OCI-LY7 (cell line): ENCODE results near the gene GALNTL6. TPM values are rescaled to one million over a fixed set of nuclear protein-coding genes. Genes with fewer than 3 reads are reported as not detected.

ENCODE experiments used
- BruUV-seq: library from RNA; stranded (reverse); fragments of 400-500 nt; replicated peaks from 2 replicates; lab custom pipeline; 2021; lab: Mats Ljungman, UMichigan
- CTCF ChIA-PET: fragments of 300-600 bp; sonication (Branson Sonifier 250); formaldehyde crosslinking; loops from one replicate; lab custom pipeline; 2022; ENCODE audit warnings: antibody characterized with exemption; ENCODE audit not compliant: unreplicated experiment; lab: Charles Lee
- POLR2A ChIA-PET: fragments of 300-600 bp; sonication (Branson Sonifier 250); formaldehyde crosslinking; loops from one replicate; lab custom pipeline; 2022; ENCODE audit warnings: antibody characterized with exemption; lab: Charles Lee
- DNase-seq: peaks from one replicate; pipeline ENCODE4 v3.0.0-alpha.2; 2015; ENCODE audit warnings: low spot score
- H2AFZ ChIP-seq: fragments of 200-600 bp; sonication (generic), shearing (Covaris generic); 2 replicates; pipeline ENCODE4 v1.6.1; 2014; ENCODE audit warnings: mild to moderate bottlenecking, antibody characterized with exemption, low read length, moderate library complexity
- H3K27ac ChIP-seq: fragments of 200-600 bp; sonication (generic); 2 replicates; pipeline ENCODE4 v1.5.1; 2014; ENCODE audit warnings: mixed run types, low read depth, mild to moderate bottlenecking, moderate library complexity, low read length, inconsistent platforms; ENCODE audit not compliant: poor library complexity, severe bottlenecking
- H3K36me3 ChIP-seq: fragments of 200-600 bp; sonication (generic); 2 replicates; pipeline ENCODE4 v1.6.1; 2014; ENCODE audit warnings: mild to moderate bottlenecking, antibody characterized with exemption, low read length, moderate library complexity, mixed read lengths; ENCODE audit not compliant: insufficient read depth
- H3K4me1 ChIP-seq: fragments of 200-600 bp; sonication (generic); 2 replicates; pipeline ENCODE4 v1.5.1; 2014; ENCODE audit warnings: mild to moderate bottlenecking, low read length; ENCODE audit not compliant: insufficient read depth, poor library complexity, severe bottlenecking
- H3K4me2 ChIP-seq: fragments of 200-600 bp; sonication (generic); 2 replicates; pipeline ENCODE4 v1.6.1; 2014; ENCODE audit warnings: mild to moderate bottlenecking, low read length
- H3K4me3 ChIP-seq: fragments of 200-600 bp; sonication (generic); 2 replicates; pipeline ENCODE4 v1.5.1; 2014; ENCODE audit warnings: mild to moderate bottlenecking, low read depth, low read length; ENCODE audit not compliant: poor library complexity, severe bottlenecking
- H3K79me2 ChIP-seq: fragments of 200-600 bp; sonication (generic); 2 replicates; pipeline ENCODE4 v1.6.1; 2016; ENCODE audit warnings: low read depth, mild to moderate bottlenecking, low read length, moderate library complexity, mixed read lengths; ENCODE audit not compliant: insufficient read depth
- H3K9me2 ChIP-seq: fragments of 200-600 bp; sonication (generic); 2 replicates; pipeline ENCODE4 v1.6.1; 2016; ENCODE audit warnings: mild to moderate bottlenecking, low read length, mixed read lengths; ENCODE audit not compliant: insufficient read depth
- H3K9me3 ChIP-seq: fragments of 200-600 bp; sonication (generic); 2 replicates; pipeline ENCODE4 v1.6.1; 2014; ENCODE audit warnings: mild to moderate bottlenecking, mixed run types, low read length, mixed read lengths
- H4K20me1 ChIP-seq: fragments of 200-600 bp; sonication (generic); 2 replicates; pipeline ENCODE4 v1.6.1; 2014; ENCODE audit warnings: mild to moderate bottlenecking, antibody characterized with exemption, low read length, moderate library complexity, mixed read lengths; ENCODE audit not compliant: insufficient read depth
- CTCF ChIP-seq: fragments of 200-600 bp; sonication (generic); conservative IDR thresholded peaks from 2 replicates; pipeline ENCODE4 v1.5.1; 2014; ENCODE audit warnings: mild to moderate bottlenecking, antibody characterized with exemption, low read length, moderate library complexity, mixed read lengths
- EZH2phosphoT487 ChIP-seq: fragments of 200-600 bp; sonication (generic); IDR thresholded peaks from 2 replicates; pipeline ENCODE4 v1.6.1; 2018; ENCODE audit warnings: low read depth, borderline replicate concordance, mild to moderate bottlenecking, mixed run types, antibody characterized with exemption, low read length, moderate library complexity, mixed read lengths
- intact Hi-C: fragments of 100-400 bp; cut with micrococcal nuclease; formaldehyde crosslinking; loops from one replicate; pipeline ENCODE4 v1.10.0; 2022; ENCODE audit not compliant: unreplicated experiment
- total RNA-seq, 2 experiments: library from RNA; depleted of rRNA in 1 of 2; stranded (reverse); fragments of >200 nt in 1 of 2; shearing (Covaris generic) in 1 of 2; gene quantifications; 2 replicates each; pipeline ENCODE4 v1.2.3, GENCODE V29; 2014 to 2022

The GALNTL6 gene
- total RNA-seq, 2 experiments from 2014 or later = not detected

GRCh38 chr4:172978848-172979247 lies 1165.6 kb downstream of the GALNTL6 start:
- Histone ChIP-seq H3K9me2 (no peaks in the 10 kb centered on the region), H3K4me3 (no peak overlapping the region), H4K20me1 (no peaks in the 10 kb centered on the region), H3K4me2 (no peak overlapping the region), H3K4me1 (no peaks in the 10 kb centered on the region), H3K9me3 (no peaks in the 10 kb centered on the region), H2AFZ (no peak overlapping the region), H3K36me3 (no peaks in the 10 kb centered on the region), H3K79me2 (no peaks in the 10 kb centered on the region), H3K27ac (no peak overlapping the region)
- TF ChIP-seq EZH2phosphoT487 = no peak
- no peak for TF ChIP-seq CTCF
- no peak for DNase-seq
- ChIA-PET POLR2A (interaction anchor here (0.7 to 1.4 kb wide), 2 partner anchors 14 to 1511 kb away, joined by 3 to 4 read pairs; no protein-coding TSS in a partner anchor), CTCF (no interaction called here)
- intact Hi-C loops = no loop called here
- BruUV-seq = no TSS peak

- Histone ChIP-seq H3K36me3 (no peaks in the 10 kb centered on the region), H3K9me3 (no peaks in the 10 kb centered on the region), H3K4me3 (no peak overlapping the region), H3K79me2 (no peaks in the 10 kb centered on the region), H3K9me2 (no peaks in the 10 kb centered on the region), H3K4me1 (no peaks in the 10 kb centered on the region), H4K20me1 (no peaks in the 10 kb centered on the region), H3K4me2 (no peak overlapping the region), H2AFZ (no peak overlapping the region), H3K27ac (no peak overlapping the region)
- no TSS peak for BruUV-seq
- CTCF ChIA-PET = no interaction called here
- TF ChIP-seq CTCF (no peak), EZH2phosphoT487 (no peak)
- no peak for DNase-seq
- intact Hi-C loops = no loop called here
- POLR2A ChIA-PET = no interaction called here
These were observed 1166.1 kb downstream of the GALNTL6 start for GRCh38 chr4:172979332-172979731.

GRCh38 chr4:172980219-172980618 lies 1167.0 kb downstream of the GALNTL6 start:
- Histone ChIP-seq H4K20me1 (no peaks in the 10 kb centered on the region), H3K4me2 (no peak overlapping the region), H3K79me2 (no peaks in the 10 kb centered on the region), H3K4me1 (no peaks in the 10 kb centered on the region), H3K36me3 (no peaks in the 10 kb centered on the region), H3K4me3 (no peak overlapping the region), H3K9me2 (no peaks in the 10 kb centered on the region), H2AFZ (no peak overlapping the region), H3K27ac (no peak overlapping the region), H3K9me3 (no peaks in the 10 kb centered on the region)
- TF ChIP-seq EZH2phosphoT487 (no peak), CTCF (no peak)
- CTCF ChIA-PET = no interaction called here
- POLR2A ChIA-PET = no interaction called here
- intact Hi-C loops = no loop called here
- no TSS peak for BruUV-seq
- no peak for DNase-seq
